GM23338 (cell line): ENCODE data around the gene S100A5. TPM values are rescaled to one million over a fixed set of nuclear protein-coding genes. Genes with fewer than 3 reads are reported as not detected.
A peak's percentile ranks its signal among the peaks of the same experiment; 100 is the strongest.

Source experiments
- ATAC-seq: fragments of 200-7000 bp; cut with Tn5 transposase; 3 replicates; pipeline ENCODE4 v1.9.1; 2020
- DNase-seq: peaks from one replicate; pipeline ENCODE4 v3.0.0-alpha.2; 2015; ENCODE audit warnings: low spot score
- H2AFZ ChIP-seq: fragments of 200-600 bp; sonication (generic); 2 replicates; pipeline ENCODE4 v1.8.0; 2016; ENCODE audit warnings: antibody characterized with exemption, mild to moderate bottlenecking, moderate library complexity
- H3F3A ChIP-seq: fragments of 200-600 bp; sonication (generic); replicated peaks from 2 replicates; pipeline ENCODE4 v1.8.0; 2017; ENCODE audit warnings: antibody characterized with exemption, mixed run types, low read depth
- H3K27ac ChIP-seq: fragments of 200-600 bp; sonication (generic); 2 replicates; pipeline ENCODE4 v1.6.1; 2016; ENCODE audit warnings: low read depth
- H3K27me3 ChIP-seq: fragments of 200-600 bp; sonication (generic); 2 replicates; pipeline ENCODE4 v1.8.0; 2016; ENCODE audit warnings: mild to moderate bottlenecking, mixed run types, moderate library complexity; ENCODE audit not compliant: insufficient read depth
- H3K36me3 ChIP-seq: fragments of 200-600 bp; sonication (generic); 2 replicates; pipeline ENCODE4 v1.8.0; 2016; ENCODE audit warnings: mild to moderate bottlenecking; ENCODE audit not compliant: insufficient read depth
- H3K4me1 ChIP-seq: fragments of 200-600 bp; sonication (generic); 2 replicates; pipeline ENCODE4 v1.8.0; 2016; ENCODE audit warnings: mild to moderate bottlenecking, moderate library complexity; ENCODE audit not compliant: insufficient read depth
- H3K4me2 ChIP-seq: fragments of 200-600 bp; sonication (generic); 2 replicates; pipeline ENCODE4 v1.7.1; 2017; ENCODE audit warnings: mixed run types
- H3K4me3 ChIP-seq: fragments of 200-600 bp; sonication (generic); 2 replicates; pipeline ENCODE4 v1.6.1; 2016; ENCODE audit warnings: mixed run types
- H3K79me2 ChIP-seq: fragments of 200-600 bp; sonication (generic); replicated peaks from 2 replicates; pipeline ENCODE4 v1.8.0; 2017; ENCODE audit warnings: mild to moderate bottlenecking; ENCODE audit not compliant: insufficient read depth
- H3K9me2 ChIP-seq: fragments of 200-600 bp; sonication (generic); 2 replicates; pipeline ENCODE4 v1.8.0; 2017; ENCODE audit not compliant: insufficient read depth
- H4K20me1 ChIP-seq: fragments of 200-600 bp; sonication (generic); replicated peaks from 2 replicates; pipeline ENCODE4 v1.8.0; 2017; ENCODE audit warnings: mild to moderate bottlenecking; ENCODE audit not compliant: insufficient read depth
- H3K27ac Mint-ChIP-seq: 2 replicates; pipeline ENCODE4 v1.8.0; 2020; ENCODE audit warnings: inconsistent platforms, mild to moderate bottlenecking, moderate library complexity, mixed read lengths
- H3K27me3 Mint-ChIP-seq: 3 replicates; pipeline ENCODE4 v1.8.0; 2022; ENCODE audit warnings: low read depth, mild to moderate bottlenecking, moderate library complexity, mixed read lengths, inconsistent platforms; ENCODE audit not compliant: insufficient read depth, poor library complexity
- H3K36me3 Mint-ChIP-seq: 3 replicates; pipeline ENCODE4 v1.8.0; 2021; ENCODE audit warnings: low read depth, mild to moderate bottlenecking, inconsistent platforms, moderate library complexity, mixed read lengths
- H3K4me1 Mint-ChIP-seq: 3 replicates; pipeline ENCODE4 v1.8.0; 2020; ENCODE audit warnings: mild to moderate bottlenecking, inconsistent platforms, mixed read lengths
- H3K4me3 Mint-ChIP-seq: 3 replicates; pipeline ENCODE4 v1.8.0; 2021; ENCODE audit warnings: moderate library complexity, mild to moderate bottlenecking, inconsistent platforms, mixed read lengths
- H3K9me3 Mint-ChIP-seq: 3 replicates; pipeline ENCODE4 v1.8.0; 2020; ENCODE audit warnings: moderate library complexity, mild to moderate bottlenecking, inconsistent platforms, mixed read lengths
- CREB1 ChIP-seq: fragments of 250-450 bp; sonication (Bioruptor Pico); IDR thresholded peaks from 2 replicates; pipeline ENCODE4 v1.5.0; 2020; ENCODE audit warnings: low read depth, mild to moderate bottlenecking, moderate library complexity
- EZH2 ChIP-seq: fragments of 200-600 bp; sonication (generic); IDR thresholded peaks from one replicate; pipeline ENCODE4 v1.8.0; 2017; ENCODE audit warnings: antibody characterized with exemption, mild to moderate bottlenecking, low read depth; ENCODE audit not compliant: unreplicated experiment
- JUNB ChIP-seq: IDR thresholded peaks from one replicate; pipeline ENCODE4 v1.6.1; 2016; ENCODE audit warnings: antibody characterized with exemption; ENCODE audit not compliant: unreplicated experiment
- NANOG ChIP-seq: IDR thresholded peaks from 2 replicates; pipeline ENCODE4 v1.6.1; 2016; ENCODE audit warnings: antibody characterized with exemption, borderline replicate concordance
- ZNF331 ChIP-seq: fragments of 250-450 bp; sonication (Bioruptor Pico); IDR thresholded peaks from 2 replicates; pipeline ENCODE4 v1.5.0; 2020; ENCODE audit warnings: low read depth, mild to moderate bottlenecking, moderate library complexity
- polyA plus RNA-seq: library from polyadenylated mRNA; unstranded; fragments of >200 nt; fragmentation: Nextera tagmentation; extraction: Ambion mirVana; gene quantifications from 2 replicates; pipeline ENCODE4 v1.2.1, GENCODE V29; 2016
- total RNA-seq: library from RNA; depleted of rRNA; stranded (reverse); fragments of >200 nt; shearing (Covaris generic); gene quantifications from 2 replicates; pipeline ENCODE4 v1.2.3, GENCODE V29; 2014
- TF ChIP-seq, protein P1 (sequence below): fragments of 250-450 bp; sonication (Bioruptor Pico); IDR thresholded peaks from 2 replicates; pipeline ENCODE4 v1.5.0; 2020; ENCODE audit warnings: mild to moderate bottlenecking, moderate library complexity
- TF ChIP-seq, protein P2 (sequence below), 2 experiments: fragments of 200-600 bp in 1 of 2; sonication (generic) in 1 of 2; conservative IDR thresholded peaks; 2 replicates each; pipeline versions ENCODE4 v1.5.1 to v1.6.1; 2016 to 2017; ENCODE audit warnings: antibody characterized with exemption in 2 of 2, low read depth in 2 of 2, mild to moderate bottlenecking in 2 of 2, moderate library complexity in 1 of 2

Gene S100A5
- total and polyA plus RNA-seq, 2 experiments from 2014 or later: 0.47 TPM; not detected in 1

DNA sequence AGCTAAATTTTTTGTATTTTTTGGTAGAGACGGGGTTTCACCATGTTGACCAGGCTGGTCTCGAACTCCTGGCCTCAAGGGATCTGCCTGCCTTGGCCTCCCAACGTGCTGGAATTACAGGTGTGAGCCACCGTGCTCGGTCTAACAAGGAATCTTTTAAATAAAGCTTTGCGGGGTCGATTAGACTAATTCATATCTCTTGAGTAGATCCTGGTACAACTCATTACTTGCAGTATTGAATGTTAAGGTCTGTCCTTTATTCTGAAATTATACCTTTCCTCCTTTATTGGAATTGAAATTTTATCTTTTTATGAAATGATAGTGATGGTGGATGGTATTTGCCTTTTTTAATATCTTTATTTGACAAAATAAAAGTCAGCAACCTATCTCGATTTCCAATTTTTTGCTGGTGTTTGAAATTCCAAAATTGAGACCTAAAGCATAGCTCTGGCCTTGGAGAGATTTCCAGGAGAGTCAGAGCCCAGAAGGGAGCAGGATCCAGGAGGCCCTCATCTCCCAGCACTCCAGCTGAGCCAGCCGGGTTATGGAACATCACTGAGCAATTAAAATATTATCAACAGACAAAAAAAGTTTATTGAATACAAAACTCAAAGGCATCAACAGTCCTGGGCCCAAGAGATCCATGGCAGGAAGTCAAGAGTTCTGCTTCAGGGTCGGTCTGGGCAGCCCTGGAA lies 20.2 kb upstream of the S100A5 start (continued):
- TF ChIP-seq, protein P1, sequence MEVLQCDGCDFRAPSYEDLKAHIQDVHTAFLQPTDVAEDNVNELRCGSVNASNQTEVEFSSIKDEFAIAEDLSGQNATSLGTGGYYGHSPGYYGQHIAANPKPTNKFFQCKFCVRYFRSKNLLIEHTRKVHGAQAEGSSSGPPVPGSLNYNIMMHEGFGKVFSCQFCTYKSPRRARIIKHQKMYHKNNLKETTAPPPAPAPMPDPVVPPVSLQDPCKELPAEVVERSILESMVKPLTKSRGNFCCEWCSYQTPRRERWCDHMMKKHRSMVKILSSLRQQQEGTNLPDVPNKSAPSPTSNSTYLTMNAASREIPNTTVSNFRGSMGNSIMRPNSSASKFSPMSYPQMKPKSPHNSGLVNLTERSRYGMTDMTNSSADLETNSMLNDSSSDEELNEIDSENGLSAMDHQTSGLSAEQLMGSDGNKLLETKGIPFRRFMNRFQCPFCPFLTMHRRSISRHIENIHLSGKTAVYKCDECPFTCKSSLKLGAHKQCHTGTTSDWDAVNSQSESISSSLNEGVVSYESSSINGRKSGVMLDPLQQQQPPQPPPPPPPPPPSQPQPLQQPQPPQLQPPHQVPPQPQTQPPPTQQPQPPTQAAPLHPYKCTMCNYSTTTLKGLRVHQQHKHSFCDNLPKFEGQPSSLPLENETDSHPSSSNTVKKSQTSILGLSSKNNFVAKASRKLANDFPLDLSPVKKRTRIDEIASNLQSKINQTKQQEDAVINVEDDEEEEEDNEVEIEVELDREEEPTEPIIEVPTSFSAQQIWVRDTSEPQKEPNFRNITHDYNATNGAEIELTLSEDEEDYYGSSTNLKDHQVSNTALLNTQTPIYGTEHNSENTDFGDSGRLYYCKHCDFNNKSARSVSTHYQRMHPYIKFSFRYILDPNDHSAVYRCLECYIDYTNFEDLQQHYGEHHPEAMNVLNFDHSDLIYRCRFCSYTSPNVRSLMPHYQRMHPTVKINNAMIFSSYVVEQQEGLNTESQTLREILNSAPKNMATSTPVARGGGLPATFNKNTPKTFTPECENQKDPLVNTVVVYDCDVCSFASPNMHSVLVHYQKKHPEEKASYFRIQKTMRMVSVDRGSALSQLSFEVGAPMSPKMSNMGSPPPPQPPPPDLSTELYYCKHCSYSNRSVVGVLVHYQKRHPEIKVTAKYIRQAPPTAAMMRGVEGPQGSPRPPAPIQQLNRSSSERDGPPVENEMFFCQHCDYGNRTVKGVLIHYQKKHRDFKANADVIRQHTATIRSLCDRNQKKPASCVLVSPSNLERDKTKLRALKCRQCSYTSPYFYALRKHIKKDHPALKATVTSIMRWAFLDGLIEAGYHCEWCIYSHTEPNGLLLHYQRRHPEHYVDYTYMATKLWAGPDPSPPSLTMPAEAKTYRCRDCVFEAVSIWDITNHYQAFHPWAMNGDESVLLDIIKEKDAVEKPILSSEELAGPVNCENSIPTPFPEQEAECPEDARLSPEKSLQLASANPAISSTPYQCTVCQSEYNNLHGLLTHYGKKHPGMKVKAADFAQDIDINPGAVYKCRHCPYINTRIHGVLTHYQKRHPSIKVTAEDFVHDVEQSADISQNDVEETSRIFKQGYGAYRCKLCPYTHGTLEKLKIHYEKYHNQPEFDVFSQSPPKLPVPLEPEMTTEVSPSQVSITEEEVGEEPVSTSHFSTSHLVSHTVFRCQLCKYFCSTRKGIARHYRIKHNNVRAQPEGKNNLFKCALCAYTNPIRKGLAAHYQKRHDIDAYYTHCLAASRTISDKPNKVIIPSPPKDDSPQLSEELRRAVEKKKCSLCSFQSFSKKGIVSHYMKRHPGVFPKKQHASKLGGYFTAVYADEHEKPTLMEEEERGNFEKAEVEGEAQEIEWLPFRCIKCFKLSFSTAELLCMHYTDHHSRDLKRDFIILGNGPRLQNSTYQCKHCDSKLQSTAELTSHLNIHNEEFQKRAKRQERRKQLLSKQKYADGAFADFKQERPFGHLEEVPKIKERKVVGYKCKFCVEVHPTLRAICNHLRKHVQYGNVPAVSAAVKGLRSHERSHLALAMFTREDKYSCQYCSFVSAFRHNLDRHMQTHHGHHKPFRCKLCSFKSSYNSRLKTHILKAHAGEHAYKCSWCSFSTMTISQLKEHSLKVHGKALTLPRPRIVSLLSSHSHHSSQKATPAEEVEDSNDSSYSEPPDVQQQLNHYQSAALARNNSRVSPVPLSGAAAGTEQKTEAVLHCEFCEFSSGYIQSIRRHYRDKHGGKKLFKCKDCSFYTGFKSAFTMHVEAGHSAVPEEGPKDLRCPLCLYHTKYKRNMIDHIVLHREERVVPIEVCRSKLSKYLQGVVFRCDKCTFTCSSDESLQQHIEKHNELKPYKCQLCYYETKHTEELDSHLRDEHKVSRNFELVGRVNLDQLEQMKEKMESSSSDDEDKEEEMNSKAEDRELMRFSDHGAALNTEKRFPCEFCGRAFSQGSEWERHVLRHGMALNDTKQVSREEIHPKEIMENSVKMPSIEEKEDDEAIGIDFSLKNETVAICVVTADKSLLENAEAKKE: no peak
- TF ChIP-seq, protein P2, sequence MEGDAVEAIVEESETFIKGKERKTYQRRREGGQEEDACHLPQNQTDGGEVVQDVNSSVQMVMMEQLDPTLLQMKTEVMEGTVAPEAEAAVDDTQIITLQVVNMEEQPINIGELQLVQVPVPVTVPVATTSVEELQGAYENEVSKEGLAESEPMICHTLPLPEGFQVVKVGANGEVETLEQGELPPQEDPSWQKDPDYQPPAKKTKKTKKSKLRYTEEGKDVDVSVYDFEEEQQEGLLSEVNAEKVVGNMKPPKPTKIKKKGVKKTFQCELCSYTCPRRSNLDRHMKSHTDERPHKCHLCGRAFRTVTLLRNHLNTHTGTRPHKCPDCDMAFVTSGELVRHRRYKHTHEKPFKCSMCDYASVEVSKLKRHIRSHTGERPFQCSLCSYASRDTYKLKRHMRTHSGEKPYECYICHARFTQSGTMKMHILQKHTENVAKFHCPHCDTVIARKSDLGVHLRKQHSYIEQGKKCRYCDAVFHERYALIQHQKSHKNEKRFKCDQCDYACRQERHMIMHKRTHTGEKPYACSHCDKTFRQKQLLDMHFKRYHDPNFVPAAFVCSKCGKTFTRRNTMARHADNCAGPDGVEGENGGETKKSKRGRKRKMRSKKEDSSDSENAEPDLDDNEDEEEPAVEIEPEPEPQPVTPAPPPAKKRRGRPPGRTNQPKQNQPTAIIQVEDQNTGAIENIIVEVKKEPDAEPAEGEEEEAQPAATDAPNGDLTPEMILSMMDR (conservative IDR thresholded peaks at IDR 0.05; ENCODE audit: low read depth in 2 of 2): no peak
- no peak for TF ChIP-seq CREB1 (CRISPR knock-in tag)

DNA sequence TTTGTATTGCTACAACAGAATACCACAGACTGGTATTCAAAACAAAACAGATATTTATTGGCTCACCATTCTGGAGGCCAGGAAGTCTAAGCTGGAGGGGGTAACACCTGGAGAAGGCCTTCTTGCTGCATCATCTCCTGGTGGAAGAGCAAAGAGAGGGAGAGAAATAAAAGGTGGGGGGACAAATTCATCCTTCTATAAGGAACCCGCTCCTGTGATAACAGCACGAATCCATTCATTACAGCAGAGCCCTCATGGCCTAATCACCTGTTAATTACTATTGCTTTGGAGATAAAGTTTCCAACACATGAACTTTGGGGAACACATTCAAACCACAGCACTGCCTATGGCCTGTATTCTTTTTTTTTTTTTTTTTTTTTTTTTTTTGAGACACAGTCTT lies 19.5 kb upstream of the S100A5 start:
- ATAC-seq: no peak
- peaks cover 3% of the 10 kb centered on the region for H3K27me3 Mint-ChIP-seq

More for the DNA sequence above, 19.5 kb upstream of the S100A5 start:
- DNase-seq: no peak
- H3K4me3 Mint-ChIP-seq: no peak overlapping the region
- Histone ChIP-seq H3K4me1 (no peaks in the 10 kb centered on the region), H3K9me2 (no peaks in the 10 kb centered on the region), H2AFZ (no peak overlapping the region), H3K4me3 (no peak overlapping the region), H4K20me1 (no peaks in the 10 kb centered on the region), H3K4me2 (no peak overlapping the region), H3K27me3 (no peaks in the 10 kb centered on the region), H3F3A (no peaks in the 10 kb centered on the region), H3K79me2 (no peaks in the 10 kb centered on the region), H3K27ac (no peak overlapping the region), H3K36me3 (no peaks in the 10 kb centered on the region)
- peak overlapping the region; percentile 86; the same call in 1 of the 2 replicates for H3K27ac Mint-ChIP-seq
- no peaks in the 10 kb centered on the region for H3K9me3 Mint-ChIP-seq
- peaks cover 3% of the 10 kb centered on the region for H3K4me1 Mint-ChIP-seq
- no peaks in the 10 kb centered on the region for H3K36me3 Mint-ChIP-seq
- TF ChIP-seq NANOG (no peak), ZNF331 (CRISPR knock-in tag) (no peak), EZH2 (no peak), JUNB (no peak)
- TF ChIP-seq, protein P1: no peak
